GM10266 (cell line): ENCODE results near the gene KARS1.
"Not testable (repeated sequence)": the region's sequence is repeated elsewhere in the genome, so short reads cannot be mapped to it uniquely, and the experiment has no call there.

ENCODE experiments used
- DNase-seq: peaks from one replicate; pipeline ENCODE4 v3.0.0; 2012; ENCODE audit errors: extremely low spot score
- TF ChIP-seq, protein P1 (sequence below): IDR thresholded peaks from 2 replicates; pipeline ENCODE4 v1.5.1; 2012; ENCODE audit warnings: mild to moderate bottlenecking, low read depth; ENCODE audit not compliant: control insufficient read depth, insufficient read depth; ENCODE audit errors: missing control alignments

Gene KARS1

GRCh38 chr16:75599452-75600277, 47.8 kb downstream of the KARS1 start:
- TF ChIP-seq, protein P1, sequence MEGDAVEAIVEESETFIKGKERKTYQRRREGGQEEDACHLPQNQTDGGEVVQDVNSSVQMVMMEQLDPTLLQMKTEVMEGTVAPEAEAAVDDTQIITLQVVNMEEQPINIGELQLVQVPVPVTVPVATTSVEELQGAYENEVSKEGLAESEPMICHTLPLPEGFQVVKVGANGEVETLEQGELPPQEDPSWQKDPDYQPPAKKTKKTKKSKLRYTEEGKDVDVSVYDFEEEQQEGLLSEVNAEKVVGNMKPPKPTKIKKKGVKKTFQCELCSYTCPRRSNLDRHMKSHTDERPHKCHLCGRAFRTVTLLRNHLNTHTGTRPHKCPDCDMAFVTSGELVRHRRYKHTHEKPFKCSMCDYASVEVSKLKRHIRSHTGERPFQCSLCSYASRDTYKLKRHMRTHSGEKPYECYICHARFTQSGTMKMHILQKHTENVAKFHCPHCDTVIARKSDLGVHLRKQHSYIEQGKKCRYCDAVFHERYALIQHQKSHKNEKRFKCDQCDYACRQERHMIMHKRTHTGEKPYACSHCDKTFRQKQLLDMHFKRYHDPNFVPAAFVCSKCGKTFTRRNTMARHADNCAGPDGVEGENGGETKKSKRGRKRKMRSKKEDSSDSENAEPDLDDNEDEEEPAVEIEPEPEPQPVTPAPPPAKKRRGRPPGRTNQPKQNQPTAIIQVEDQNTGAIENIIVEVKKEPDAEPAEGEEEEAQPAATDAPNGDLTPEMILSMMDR, result no peak
- DNase-seq, result no peak

DNA sequence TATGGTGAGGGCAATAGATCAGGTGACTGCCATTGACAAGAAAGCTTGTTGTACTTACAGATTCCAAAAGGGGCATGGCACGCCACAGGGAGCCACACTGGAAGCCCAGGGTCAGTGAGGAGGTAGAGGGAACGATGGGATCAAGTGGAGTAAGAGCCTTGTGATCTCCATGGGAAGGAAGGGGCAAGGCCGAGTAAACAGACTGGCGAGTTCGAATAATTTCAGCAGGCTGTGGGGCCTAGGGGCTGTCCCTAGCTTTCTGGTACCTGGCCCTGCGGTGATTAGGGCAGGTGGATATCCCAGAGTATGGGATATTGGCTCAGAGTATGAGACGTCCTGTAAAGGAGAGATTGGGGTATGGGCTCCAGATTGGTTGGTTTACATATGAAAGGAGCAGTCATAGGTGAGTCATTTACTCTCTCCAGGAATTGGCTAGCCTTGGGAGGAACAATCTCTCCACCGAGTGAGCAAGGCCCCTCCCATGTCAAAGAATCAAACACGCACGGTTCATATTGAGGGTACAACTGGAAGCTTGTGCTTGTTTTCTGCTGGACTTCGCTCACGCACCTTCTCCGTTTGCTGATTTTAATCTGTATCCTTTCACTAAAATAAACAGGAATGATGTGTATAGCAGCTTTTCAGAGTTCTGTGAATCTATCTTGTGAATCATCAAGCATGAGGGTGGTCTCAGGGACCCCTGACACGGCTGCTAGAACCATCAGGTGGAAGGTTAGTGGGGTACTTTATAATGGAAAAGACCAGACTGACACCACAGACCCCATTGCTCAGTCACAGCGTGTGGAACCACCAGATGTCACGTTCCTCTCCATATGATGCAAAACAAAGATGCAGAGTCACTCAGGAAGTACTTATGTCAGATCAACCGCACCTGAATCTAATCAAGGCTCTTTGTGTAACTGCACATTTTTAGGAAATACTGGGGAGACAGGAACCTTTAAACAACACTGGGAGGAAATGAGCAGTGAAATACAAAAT, 53.3 kb downstream of the KARS1 start:
- DNase-seq, result no peak
- TF ChIP-seq, protein P1, result no peak

DNA sequence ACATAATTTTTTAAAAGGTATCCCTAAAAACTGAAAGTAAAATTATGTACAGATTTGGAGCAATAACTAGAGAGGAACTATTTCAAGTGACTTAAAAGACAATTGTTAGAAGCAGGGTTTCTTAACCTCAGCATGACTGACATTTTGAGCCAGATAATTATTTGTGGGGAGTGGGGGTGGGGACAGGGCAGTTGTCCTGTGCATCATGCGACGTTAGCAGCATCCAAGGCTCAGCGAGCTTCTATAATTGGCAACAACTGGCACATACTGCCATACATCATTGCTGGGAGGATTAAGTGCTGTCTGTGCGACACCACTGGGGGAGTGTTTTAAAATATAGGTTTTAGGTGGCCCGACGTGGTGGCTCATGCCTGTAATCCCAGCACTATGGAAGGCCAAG, 54.2 kb downstream of the KARS1 start:
- DNase-seq, result no peak
- TF ChIP-seq, protein P1, result no peak

GRCh38 chr16:75591927-75592326, 55.5 kb downstream of the KARS1 start:
- not testable (repeated sequence) for DNase-seq

GRCh38 chr16:75590920-75591843, 56.3 kb downstream of the KARS1 start:
- TF ChIP-seq, protein P1, result no peak
- DNase-seq, result no peak

GRCh38 chr16:75589306-75589705, 58.2 kb downstream of the KARS1 start:
- no peak for DNase-seq
- TF ChIP-seq, protein P1, result no peak

DNA sequence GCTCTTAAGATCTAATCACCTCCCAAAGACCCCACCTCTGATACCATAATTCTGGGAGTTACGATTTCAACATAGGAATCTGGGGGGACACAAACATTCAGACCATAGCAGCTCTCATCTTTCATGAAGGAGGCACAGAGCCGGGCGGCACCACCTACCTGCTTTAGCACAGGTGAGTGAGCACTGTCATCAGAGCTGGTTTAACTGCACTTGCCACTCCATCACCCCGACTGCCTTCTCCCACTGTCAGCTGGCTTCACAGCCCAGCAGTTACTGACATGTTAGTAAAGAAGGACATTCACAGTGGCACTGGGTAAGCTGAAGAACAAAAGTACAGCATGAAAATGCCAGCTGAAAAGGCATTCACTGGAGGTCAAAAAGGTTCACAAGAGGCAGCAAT, 58.7 kb downstream of the KARS1 start:
- no peak for DNase-seq
- TF ChIP-seq, protein P1, result no peak
